MG63 (cell line): ENCODE measurements around the gene MRTFB. TPM values are rescaled to one million over a fixed set of nuclear protein-coding genes. Genes with fewer than 3 reads are reported as not detected.

Experiments used
- DNase-seq: peaks from one replicate; pipeline ENCODE4 v3.0.0-alpha.2; 2020
- H3K27me3 ChIP-seq: fragments of 250-450 bp; sonication (Bioruptor Pico); 2 replicates; pipeline ENCODE4 v1.5.1; 2020; ENCODE audit warnings: mild to moderate bottlenecking, moderate library complexity
- H3K36me3 ChIP-seq: fragments of 250-450 bp; sonication (Bioruptor Pico); 2 replicates; pipeline ENCODE4 v1.5.1; 2020; ENCODE audit warnings: mild to moderate bottlenecking, moderate library complexity
- H3K4me3 ChIP-seq: fragments of 250-450 bp; sonication (Bioruptor Pico); 2 replicates; pipeline ENCODE4 v1.5.1; 2020; ENCODE audit warnings: mild to moderate bottlenecking, moderate library complexity
- H3K9me3 ChIP-seq: fragments of 250-450 bp; sonication (Bioruptor Pico); 2 replicates; pipeline ENCODE4 v1.5.1; 2020; ENCODE audit warnings: mild to moderate bottlenecking, moderate library complexity
- total RNA-seq: library from RNA; depleted of rRNA; stranded (reverse); fragments of >200 nt; shearing (Covaris generic); gene quantifications from 2 replicates; pipeline ENCODE4 v1.2.3, GENCODE V29; 2014; ENCODE audit warnings: low replicate concordance

MRTFB gene
- total RNA-seq, 1 experiment from 2014 or later: 1.3 TPM

DNA sequence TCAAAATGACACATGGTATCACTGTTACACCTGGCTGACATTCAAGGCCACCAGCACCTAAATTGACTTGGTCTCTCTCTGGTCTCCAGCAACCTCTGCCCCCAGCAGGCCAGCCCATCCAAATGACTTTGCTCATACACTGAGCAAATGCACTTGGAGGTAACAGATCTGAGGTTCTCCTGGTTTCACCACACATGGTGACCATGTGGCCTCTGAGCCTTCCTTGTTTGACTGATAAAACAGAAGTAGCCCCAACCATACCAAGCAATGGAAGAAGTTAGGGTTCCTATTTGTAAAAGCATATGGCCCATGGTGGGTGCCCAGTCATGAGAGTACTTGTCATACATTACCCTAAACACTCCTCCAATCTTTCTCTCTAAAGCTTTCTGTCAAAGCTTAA is 181.7 kb downstream of the MRTFB start:
- no peaks in the 10 kb centered on the region for H3K27me3 ChIP-seq
- H3K9me3 ChIP-seq: no peaks in the 10 kb centered on the region
- no peak for DNase-seq
- H3K4me3 ChIP-seq: no peak overlapping the region
- peaks cover 2% of the 10 kb centered on the region; the same call in 1 of the 2 replicates for H3K36me3 ChIP-seq

GRCh38 chr16:14263011-14263410 is 191.9 kb downstream of the MRTFB start:
- no peaks in the 10 kb centered on the region for H3K9me3 ChIP-seq
- no peak for DNase-seq
- H3K36me3 ChIP-seq: peaks cover 12% of the 10 kb centered on the region
- no peaks in the 10 kb centered on the region for H3K27me3 ChIP-seq
- H3K4me3 ChIP-seq: no peak overlapping the region

DNA sequence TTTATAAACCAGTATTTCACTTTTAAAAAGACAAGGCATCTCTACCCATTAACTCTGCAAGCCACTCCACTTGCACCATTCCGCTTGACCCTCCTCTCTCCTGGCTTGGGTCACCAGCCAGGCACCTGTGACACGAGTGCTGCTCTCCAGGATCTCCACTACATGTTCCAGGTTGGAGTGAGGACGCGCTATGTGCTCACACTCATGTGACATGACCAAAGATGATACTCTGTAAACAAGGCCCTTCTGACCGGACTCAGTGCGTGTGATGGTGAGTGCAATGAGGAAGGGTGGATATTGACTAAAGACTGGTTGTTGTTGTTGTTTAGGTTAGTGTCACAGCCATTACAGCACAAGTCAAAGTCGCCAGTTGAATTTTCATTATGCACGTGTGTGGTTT is 192.7 kb downstream of the MRTFB start:
- H3K27me3 ChIP-seq: no peaks in the 10 kb centered on the region
- peaks cover 10% of the 10 kb centered on the region for H3K36me3 ChIP-seq
- no peak for DNase-seq
- no peaks in the 10 kb centered on the region for H3K9me3 ChIP-seq
- H3K4me3 ChIP-seq: no peak overlapping the region

- peaks cover 10% of the 10 kb centered on the region for H3K36me3 ChIP-seq
- H3K4me3 ChIP-seq: no peak overlapping the region
- H3K9me3 ChIP-seq: no peaks in the 10 kb centered on the region
- H3K27me3 ChIP-seq: no peaks in the 10 kb centered on the region
- no peak for DNase-seq
Observed at GRCh38 chr16:14264327-14264943, 193.3 kb downstream of the MRTFB start.

- Histone ChIP-seq H3K4me3 (no peak overlapping the region), H3K27me3 (no peaks in the 10 kb centered on the region), H3K9me3 (peaks cover 8% of the 10 kb centered on the region), H3K36me3 (no peaks in the 10 kb centered on the region)
- no peak for DNase-seq
Observed at GRCh38 chr16:14268073-14268472, 197.0 kb downstream of the MRTFB start.

DNA sequence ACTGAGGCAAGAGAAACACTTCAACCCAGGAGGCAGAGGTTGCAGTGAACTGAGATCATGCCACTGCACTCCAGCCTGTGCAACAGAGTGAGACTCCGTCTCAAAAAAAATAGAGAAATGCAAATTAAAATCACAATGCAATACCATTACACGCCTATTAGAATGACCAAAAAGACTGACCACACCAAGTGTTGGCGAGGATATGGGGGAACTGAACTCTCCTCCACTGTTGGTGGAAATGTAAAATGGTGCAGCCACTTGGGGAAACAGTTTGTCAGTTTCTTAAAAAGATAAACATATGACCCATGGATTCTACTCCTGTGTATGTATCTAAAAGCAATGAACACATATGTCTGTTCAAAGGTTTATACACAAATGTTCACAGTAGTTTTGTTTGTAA is 204.8 kb downstream of the MRTFB start:
- Histone ChIP-seq H3K4me3 (no peak overlapping the region), H3K36me3 (no peaks in the 10 kb centered on the region), H3K9me3 (peaks cover 4% of the 10 kb centered on the region; the same call in 1 of the 2 replicates), H3K27me3 (no peaks in the 10 kb centered on the region)
- DNase-seq: no peak

- Histone ChIP-seq H3K36me3 (no peaks in the 10 kb centered on the region), H3K9me3 (peaks cover 4% of the 10 kb centered on the region; the same call in 1 of the 2 replicates), H3K27me3 (no peaks in the 10 kb centered on the region), H3K4me3 (no peak overlapping the region)
- no peak for DNase-seq
Observed at GRCh38 chr16:14278749-14279148, 207.6 kb downstream of the MRTFB start.

DNA sequence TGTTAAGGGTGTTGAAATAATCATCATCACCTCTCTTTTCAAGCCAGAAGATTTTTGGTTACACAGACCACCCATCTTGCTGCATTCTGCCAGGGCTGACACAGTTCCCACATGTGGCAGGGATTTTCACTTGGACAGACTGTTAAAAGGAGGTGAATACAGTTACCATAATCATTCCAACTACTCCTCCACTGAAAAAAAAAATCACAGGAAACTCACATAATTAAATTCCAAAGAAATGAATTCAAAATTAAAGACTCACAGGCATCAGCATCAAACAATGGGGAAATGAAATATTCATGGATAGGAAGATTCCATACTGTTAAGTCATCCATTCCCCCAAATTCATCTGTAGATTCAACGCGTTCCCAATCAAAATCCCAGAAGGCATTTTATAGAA is 209.4 kb downstream of the MRTFB start:
- Histone ChIP-seq H3K4me3 (no peak overlapping the region), H3K27me3 (no peaks in the 10 kb centered on the region), H3K9me3 (peaks cover 4% of the 10 kb centered on the region; the same call in 1 of the 2 replicates), H3K36me3 (no peaks in the 10 kb centered on the region)
- no peak for DNase-seq

DNA sequence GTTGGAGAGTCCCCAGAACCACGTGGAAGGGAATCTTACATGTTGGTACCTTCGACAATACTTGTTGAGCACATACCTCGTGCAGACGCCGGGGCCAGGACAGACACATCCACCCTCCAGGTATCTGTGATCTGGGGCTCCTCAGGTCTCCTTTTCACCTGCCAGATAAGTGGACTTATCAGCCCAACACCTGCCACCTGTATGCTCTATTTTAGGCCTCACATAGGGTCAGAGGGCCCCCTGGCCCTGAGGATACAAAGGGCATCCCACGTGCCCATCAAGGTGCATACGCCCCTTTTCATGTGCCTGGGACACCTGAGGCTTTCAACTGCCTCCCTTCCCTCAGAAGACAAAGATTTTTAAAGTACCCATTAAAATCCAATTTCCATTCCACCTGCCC is 212.7 kb downstream of the MRTFB start:
- no peaks in the 10 kb centered on the region for H3K36me3 ChIP-seq
- no peak for DNase-seq
- no peaks in the 10 kb centered on the region for H3K27me3 ChIP-seq
- no peak overlapping the region for H3K4me3 ChIP-seq
- peaks cover 2% of the 10 kb centered on the region; the same call in 1 of the 2 replicates for H3K9me3 ChIP-seq

DNA sequence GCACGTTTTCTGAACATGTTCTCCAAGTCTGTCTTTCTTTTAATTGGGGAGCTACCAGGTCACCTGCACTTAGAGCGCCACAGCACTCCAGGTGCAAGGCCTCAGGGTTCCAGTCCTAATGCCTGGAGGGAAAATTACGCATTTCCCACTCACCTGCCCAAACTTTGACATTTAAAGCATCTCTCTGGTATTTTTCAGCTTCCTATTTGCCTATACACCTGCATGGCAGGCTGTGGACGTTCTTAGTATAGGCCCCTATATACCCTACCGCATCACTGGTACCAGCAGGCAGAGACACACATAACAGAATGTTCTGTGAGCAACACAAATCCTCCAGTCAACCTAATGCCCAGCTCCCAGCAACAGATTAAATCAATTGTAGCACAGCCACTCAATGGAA is 213.3 kb downstream of the MRTFB start:
- Histone ChIP-seq H3K27me3 (no peaks in the 10 kb centered on the region), H3K36me3 (no peaks in the 10 kb centered on the region), H3K9me3 (peaks cover 8% of the 10 kb centered on the region), H3K4me3 (peak overlapping the region; percentile 94)
- DNase-seq: no peak

- no peaks in the 10 kb centered on the region for H3K36me3 ChIP-seq
- peak; percentile 72 for DNase-seq
- H3K27me3 ChIP-seq: no peaks in the 10 kb centered on the region
Observed at GRCh38 chr16:14284930-14285512, 213.9 kb downstream of the MRTFB start.

DNA sequence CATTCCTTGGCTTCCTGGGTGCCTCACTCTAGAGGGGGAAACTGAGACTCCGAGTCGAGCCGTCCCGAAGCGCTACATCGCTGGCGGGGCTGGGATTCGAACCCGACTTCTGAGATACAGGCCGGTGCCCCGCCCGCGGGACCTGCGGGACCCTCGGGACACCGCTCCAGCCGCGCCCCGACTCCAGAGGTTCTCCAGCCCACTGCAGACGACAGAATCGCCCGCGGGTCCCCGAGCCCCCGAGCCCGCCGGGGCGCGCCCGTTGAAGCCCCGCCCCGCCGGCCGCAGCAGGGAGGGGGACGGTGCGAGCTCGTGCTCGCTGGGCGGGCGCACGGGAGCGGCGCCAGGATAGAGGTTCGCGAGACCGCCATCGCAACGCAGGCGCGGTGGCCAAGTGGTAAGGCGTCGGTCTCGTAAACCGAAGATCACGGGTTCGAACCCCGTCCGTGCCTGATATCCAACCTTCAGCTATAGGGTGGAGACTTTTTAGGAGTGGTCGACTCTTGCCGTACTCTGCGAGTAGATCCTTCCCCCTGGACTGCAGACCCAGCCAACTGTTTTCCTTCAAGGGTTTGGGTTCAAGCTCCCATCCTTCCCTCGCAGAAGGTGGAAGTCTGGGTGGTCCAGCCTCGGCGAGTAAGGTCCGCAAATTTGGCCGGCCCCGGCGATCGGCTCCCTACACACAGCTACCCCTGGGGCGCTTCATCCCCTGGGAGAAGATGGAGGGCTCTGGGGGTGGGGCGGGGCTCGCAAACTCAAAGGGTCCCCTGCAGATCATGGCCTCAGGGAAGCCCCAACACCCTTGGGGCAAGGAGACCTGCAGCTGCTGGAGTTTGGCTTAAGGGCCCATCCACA is 214.6 kb downstream of the MRTFB start:
- no peaks in the 10 kb centered on the region for H3K36me3 ChIP-seq
- peaks cover 17% of the 10 kb centered on the region for H3K9me3 ChIP-seq
- no peaks in the 10 kb centered on the region for H3K27me3 ChIP-seq
- H3K4me3 ChIP-seq: peak overlapping the region; percentile 94
- DNase-seq: peak; percentile 93

More at GRCh38 chr16:14284930-14285512, 213.9 kb downstream of the MRTFB start:
- Histone ChIP-seq H3K4me3 (peak overlapping the region; percentile 94), H3K9me3 (peaks cover 15% of the 10 kb centered on the region)

DNA sequence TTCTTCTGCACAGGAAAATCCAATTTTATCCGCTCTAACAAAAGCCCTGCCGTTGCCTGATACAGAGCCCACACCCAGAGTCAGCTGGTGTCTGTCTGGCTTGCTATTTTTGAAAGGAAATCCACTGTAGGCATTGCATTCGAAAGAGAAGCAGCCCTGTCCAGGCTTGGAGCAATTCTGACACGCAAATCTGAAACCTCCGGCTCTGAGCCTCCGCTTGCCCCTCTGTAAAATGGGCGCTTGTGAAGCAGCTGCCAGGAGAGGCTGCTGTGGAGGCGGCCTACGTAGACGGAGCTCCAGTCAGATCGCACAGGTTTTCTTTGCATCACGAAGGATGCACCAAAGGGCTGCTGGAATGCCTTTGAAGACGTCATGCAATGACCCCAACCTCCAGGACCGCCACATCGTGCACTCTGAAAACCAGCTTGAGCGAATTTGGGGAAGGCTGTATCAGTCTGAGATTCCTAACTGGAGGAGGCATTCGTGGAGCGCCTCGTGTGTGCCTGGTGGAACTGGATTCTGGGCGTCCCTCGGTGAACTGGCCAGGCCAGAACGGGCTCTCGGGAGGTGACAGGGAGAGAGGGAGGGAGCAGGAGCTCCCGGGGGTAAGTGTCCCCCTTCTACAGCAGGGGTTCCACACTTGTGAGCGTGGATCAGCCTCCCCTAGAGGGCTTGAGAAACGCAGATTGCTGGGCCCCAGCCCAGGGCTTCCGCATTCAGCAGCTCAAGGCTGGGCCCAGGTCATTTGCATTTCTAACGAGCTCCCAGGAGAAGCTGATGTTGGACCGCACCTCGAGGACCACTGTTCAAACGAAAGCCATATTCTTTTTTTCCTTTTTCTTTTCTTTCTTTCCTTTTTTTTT is 215.5 kb downstream of the MRTFB start:
- H3K4me3 ChIP-seq: peak overlapping the region; percentile 94
- no peaks in the 10 kb centered on the region for H3K36me3 ChIP-seq
- no peaks in the 10 kb centered on the region for H3K27me3 ChIP-seq
- H3K9me3 ChIP-seq: peaks cover 17% of the 10 kb centered on the region
- DNase-seq: no peak

GRCh38 chr16:14289692-14290340 is 218.7 kb downstream of the MRTFB start:
- DNase-seq: peak; percentile 13
- Histone ChIP-seq H3K36me3 (no peaks in the 10 kb centered on the region), H3K9me3 (peaks cover 17% of the 10 kb centered on the region), H3K27me3 (no peaks in the 10 kb centered on the region), H3K4me3 (no peak overlapping the region)

DNA sequence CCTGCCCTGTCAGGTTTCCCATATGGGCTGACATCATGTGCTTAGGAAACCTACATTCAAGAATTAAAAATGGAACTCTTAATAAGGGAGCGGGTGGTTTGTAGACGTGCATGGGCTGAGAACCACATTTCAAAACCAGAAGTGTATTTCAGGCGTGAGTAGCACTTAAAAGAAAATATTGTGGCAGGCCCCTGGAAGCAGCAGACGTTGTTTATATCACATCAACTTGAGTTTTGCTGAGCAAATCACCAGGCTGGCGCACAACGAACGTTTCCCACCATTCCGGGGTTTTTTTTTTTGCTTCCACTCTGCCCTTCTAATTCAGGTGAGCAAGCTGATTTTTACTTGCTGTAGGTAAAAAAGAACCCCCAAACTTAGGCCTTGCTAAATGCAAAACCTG is 220.2 kb downstream of the MRTFB start:
- Histone ChIP-seq H3K36me3 (no peaks in the 10 kb centered on the region), H3K9me3 (peaks cover 17% of the 10 kb centered on the region), H3K4me3 (no peak overlapping the region), H3K27me3 (no peaks in the 10 kb centered on the region)
- DNase-seq: no peak
